Measurements from ENCODE around the gene AP5B1.

Gene AP5B1

GRCh38 chr11:65814131-65814985 is 33.6 kb upstream of the AP5B1 start:
- Histone ChIP-seq H3K4me1 (ENCODE audit: insufficient read depth, low read length, severe bottlenecking) (peaks cover 7% of the 10 kb centered on the region), H3K9ac (ENCODE audit: low read length) (no peak overlapping the region), H4K20me1 (ENCODE audit: insufficient read depth, low read length) (no peaks in the 10 kb centered on the region), H3K27me3 (ENCODE audit: insufficient read depth, low read length) (peaks cover 8% of the 10 kb centered on the region), H3K79me2 (ENCODE audit: insufficient read depth, low read length) (no peaks in the 10 kb centered on the region), H3K36me3 (ENCODE audit: insufficient read depth, low read length) (no peaks in the 10 kb centered on the region), H3K4me2 (ENCODE audit: low read length) (no peak overlapping the region), H3K9me2 (ENCODE audit: low read depth, low read length) (no peaks in the 10 kb centered on the region), H3K9me3 (ENCODE audit: low read length) (no peaks in the 10 kb centered on the region), H3K27ac (ENCODE audit: low read depth, low read length, poor library complexity, severe bottlenecking) (no peak overlapping the region), H3K4me3 (ENCODE audit: low read depth, low read length, poor library complexity, severe bottlenecking) (no peak overlapping the region), H3F3A (ENCODE audit: insufficient read depth, low read length) (no peaks in the 10 kb centered on the region), H2AFZ (ENCODE audit: low read length) (no peak overlapping the region)
- TF ChIP-seq EZH2 (IDR thresholded peaks at IDR 0.05; ENCODE audit: borderline replicate concordance, low read length), result no peak
- TF ChIP-seq, protein P1, sequence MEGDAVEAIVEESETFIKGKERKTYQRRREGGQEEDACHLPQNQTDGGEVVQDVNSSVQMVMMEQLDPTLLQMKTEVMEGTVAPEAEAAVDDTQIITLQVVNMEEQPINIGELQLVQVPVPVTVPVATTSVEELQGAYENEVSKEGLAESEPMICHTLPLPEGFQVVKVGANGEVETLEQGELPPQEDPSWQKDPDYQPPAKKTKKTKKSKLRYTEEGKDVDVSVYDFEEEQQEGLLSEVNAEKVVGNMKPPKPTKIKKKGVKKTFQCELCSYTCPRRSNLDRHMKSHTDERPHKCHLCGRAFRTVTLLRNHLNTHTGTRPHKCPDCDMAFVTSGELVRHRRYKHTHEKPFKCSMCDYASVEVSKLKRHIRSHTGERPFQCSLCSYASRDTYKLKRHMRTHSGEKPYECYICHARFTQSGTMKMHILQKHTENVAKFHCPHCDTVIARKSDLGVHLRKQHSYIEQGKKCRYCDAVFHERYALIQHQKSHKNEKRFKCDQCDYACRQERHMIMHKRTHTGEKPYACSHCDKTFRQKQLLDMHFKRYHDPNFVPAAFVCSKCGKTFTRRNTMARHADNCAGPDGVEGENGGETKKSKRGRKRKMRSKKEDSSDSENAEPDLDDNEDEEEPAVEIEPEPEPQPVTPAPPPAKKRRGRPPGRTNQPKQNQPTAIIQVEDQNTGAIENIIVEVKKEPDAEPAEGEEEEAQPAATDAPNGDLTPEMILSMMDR (IDR thresholded peaks at IDR 0.05; ENCODE audit: low read length), result no peak

- no peaks in the 10 kb centered on the region for H3K9me3 ChIP-seq (ENCODE audit: low read length)
- no peaks in the 10 kb centered on the region for H3K9me2 ChIP-seq (ENCODE audit: low read depth, low read length)
- H3K36me3 ChIP-seq (ENCODE audit: insufficient read depth, low read length), result no peaks in the 10 kb centered on the region
- no peaks in the 10 kb centered on the region for H4K20me1 ChIP-seq (ENCODE audit: insufficient read depth, low read length)
- no peaks in the 10 kb centered on the region for H3K79me2 ChIP-seq (ENCODE audit: insufficient read depth, low read length)
- no peak overlapping the region for H3K4me2 ChIP-seq (ENCODE audit: low read length)
- H3K27ac ChIP-seq (ENCODE audit: low read depth, low read length, poor library complexity, severe bottlenecking), result no peak overlapping the region
- TF ChIP-seq EZH2 (IDR thresholded peaks at IDR 0.05; ENCODE audit: borderline replicate concordance, low read length), result no peak
- TF ChIP-seq, protein P1 (IDR thresholded peaks at IDR 0.05; ENCODE audit: low read length), result no peak
- no peak overlapping the region for H2AFZ ChIP-seq (ENCODE audit: low read length)
- H3K4me1 ChIP-seq (ENCODE audit: insufficient read depth, low read length, severe bottlenecking), result no peaks in the 10 kb centered on the region
- H3K27me3 ChIP-seq (ENCODE audit: insufficient read depth, low read length), result peaks cover 18% of the 10 kb centered on the region
- H3K4me3 ChIP-seq (ENCODE audit: low read depth, low read length, poor library complexity, severe bottlenecking), result no peak overlapping the region
- H3K9ac ChIP-seq (ENCODE audit: low read length), result no peak overlapping the region
- H3F3A ChIP-seq (ENCODE audit: insufficient read depth, low read length), result no peaks in the 10 kb centered on the region
These were observed 31.1 kb upstream of the AP5B1 start for GRCh38 chr11:65811764-65812475.

- no peak for TF ChIP-seq EZH2 (IDR thresholded peaks at IDR 0.05; ENCODE audit: borderline replicate concordance, low read length)
- TF ChIP-seq, protein P1 (IDR thresholded peaks at IDR 0.05; ENCODE audit: low read length), result no peak
- H3K4me3 ChIP-seq (ENCODE audit: low read depth, low read length, poor library complexity, severe bottlenecking), result no peak overlapping the region
- H3K9ac ChIP-seq (ENCODE audit: low read length), result no peak overlapping the region
- no peaks in the 10 kb centered on the region for H3K4me1 ChIP-seq (ENCODE audit: insufficient read depth, low read length, severe bottlenecking)
- no peaks in the 10 kb centered on the region for H3K79me2 ChIP-seq (ENCODE audit: insufficient read depth, low read length)
- no peak overlapping the region for H3K27ac ChIP-seq (ENCODE audit: low read depth, low read length, poor library complexity, severe bottlenecking)
- no peaks in the 10 kb centered on the region for H3K36me3 ChIP-seq (ENCODE audit: insufficient read depth, low read length)
- no peaks in the 10 kb centered on the region for H4K20me1 ChIP-seq (ENCODE audit: insufficient read depth, low read length)
- H3K4me2 ChIP-seq (ENCODE audit: low read length), result no peak overlapping the region
- H2AFZ ChIP-seq (ENCODE audit: low read length), result no peak overlapping the region
- no peaks in the 10 kb centered on the region for H3K9me3 ChIP-seq (ENCODE audit: low read length)
- peaks cover 18% of the 10 kb centered on the region for H3K27me3 ChIP-seq (ENCODE audit: insufficient read depth, low read length)
- no peaks in the 10 kb centered on the region for H3F3A ChIP-seq (ENCODE audit: insufficient read depth, low read length)
- no peaks in the 10 kb centered on the region for H3K9me2 ChIP-seq (ENCODE audit: low read depth, low read length)
These were observed 29.5 kb upstream of the AP5B1 start for GRCh38 chr11:65810046-65810868.

Measured in OCI-LY1 (cell line).